Measurements from ENCODE around the gene ZFYVE19.
"Not testable (repeated sequence)": the region's sequence is repeated elsewhere in the genome, so short reads cannot be mapped to it uniquely, and the experiment has no call there.

The ZFYVE19 gene

DNA sequence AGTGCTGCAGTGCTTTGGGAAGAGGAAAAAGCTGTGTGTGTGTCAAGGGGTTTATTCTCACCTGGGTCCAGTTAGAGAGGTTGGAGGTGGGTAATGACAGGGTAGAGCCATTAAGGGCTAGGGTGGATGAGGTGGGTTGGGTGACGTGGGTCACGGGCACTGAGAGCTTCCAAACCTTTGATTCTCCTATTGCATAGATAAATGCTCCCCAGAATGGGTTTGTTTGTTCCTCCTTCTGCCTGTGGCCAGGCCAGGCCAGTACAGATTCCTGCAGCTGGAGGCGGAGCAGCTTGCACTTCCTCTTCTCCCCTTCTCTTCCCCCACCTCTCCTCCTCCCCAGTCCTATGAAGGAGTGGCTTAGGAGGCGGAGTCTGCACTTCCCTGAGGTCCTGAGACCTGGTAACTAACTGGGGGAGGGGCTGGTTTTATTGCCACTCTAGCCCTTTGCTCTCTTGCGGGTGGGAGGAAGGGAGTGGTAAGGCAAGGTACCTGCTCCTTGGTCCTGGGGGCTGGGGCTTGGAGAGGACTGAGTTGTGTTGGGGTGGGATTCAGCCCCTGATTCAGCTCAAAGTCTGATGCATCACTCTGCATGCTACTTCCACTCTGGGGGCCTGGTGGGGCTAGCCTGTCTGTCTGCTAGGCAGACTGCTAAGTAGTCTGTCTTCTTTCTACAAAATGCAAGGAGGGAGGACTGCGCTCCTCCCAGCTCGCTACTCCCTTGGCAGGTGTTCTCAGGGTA is 40.5 kb downstream of the ZFYVE19 start:
- no peak for DNase-seq

- no peak for DNase-seq
Measured at GRCh38 chr15:40850576-40851112, 43.8 kb downstream of the ZFYVE19 start.

- no peak for DNase-seq
Measured at GRCh38 chr15:40852529-40852928, 45.6 kb downstream of the ZFYVE19 start.

- DNase-seq: no peak
Measured at GRCh38 chr15:40853241-40853890, 46.5 kb downstream of the ZFYVE19 start.

GRCh38 chr15:40854161-40854560 is 47.3 kb downstream of the ZFYVE19 start:
- DNase-seq: no peak

DNA sequence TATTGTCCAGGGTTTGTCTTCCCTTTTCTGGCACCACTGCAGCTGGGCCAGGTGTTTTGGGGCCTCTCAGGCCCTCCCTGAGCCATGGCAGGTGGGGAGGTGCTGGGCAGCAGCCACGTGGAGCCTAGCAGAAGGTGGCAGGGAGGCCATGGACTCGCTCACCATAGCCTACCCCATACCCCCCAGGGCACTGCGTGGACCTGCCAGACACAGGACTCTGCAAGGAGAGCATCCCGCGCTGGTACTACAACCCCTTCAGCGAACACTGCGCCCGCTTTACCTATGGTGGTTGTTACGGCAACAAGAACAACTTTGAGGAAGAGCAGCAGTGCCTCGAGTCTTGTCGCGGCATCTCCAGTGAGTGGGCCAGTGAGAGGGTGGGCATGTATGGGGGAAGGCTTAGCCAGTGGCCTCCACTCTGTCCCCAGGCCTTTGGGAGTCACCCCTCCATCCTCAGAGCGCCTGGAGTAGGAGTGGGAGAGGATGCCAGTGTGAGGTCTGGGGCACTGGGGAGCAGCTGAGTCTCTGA is 48.9 kb downstream of the ZFYVE19 start:
- DNase-seq: no peak

DNA sequence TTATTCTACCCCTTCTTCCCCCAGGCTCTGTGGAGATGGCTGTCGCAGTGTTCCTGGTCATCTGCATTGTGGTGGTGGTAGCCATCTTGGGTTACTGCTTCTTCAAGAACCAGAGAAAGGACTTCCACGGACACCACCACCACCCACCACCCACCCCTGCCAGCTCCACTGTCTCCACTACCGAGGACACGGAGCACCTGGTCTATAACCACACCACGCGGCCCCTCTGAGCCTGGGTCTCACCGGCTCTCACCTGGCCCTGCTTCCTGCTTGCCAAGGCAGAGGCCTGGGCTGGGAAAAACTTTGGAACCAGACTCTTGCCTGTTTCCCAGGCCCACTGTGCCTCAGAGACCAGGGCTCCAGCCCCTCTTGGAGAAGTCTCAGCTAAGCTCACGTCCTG is 49.9 kb downstream of the ZFYVE19 start:
- no peak for DNase-seq

DNA sequence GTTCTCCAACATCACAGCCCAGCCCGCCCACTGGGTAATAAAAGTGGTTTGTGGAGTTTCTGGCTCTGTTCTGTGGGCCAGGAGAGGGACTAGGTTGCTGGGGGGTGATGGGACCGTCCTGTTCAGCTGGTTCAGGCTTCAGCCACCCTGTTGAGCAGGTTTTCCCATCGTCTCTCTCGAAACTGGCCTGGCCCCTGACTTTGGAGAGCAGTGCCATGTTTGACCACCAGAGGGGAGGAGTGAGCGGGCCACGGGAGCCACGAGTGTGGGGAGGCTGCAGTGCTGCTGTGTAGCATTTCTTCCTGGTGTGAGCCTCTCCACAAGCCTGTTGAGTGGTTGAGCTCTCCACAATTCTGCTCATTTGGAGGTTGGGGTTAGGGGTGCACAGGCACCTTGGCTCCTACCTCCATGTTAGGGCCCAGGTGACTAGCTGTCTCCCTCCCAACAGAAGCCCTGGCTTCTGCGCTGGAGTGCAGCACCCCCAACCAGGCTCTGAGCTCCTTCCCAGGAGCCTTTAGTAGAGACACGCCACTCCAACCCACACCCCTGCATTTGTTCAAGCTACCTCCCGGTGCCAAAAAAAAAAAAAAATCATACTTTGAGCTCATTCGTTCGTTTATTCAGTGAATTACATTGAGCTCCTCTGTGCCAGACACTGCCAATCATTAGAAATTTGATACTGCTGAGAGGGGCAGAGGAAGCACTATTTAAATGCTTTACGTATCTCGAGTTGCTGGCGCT is 50.9 kb downstream of the ZFYVE19 start:
- peak; percentile 89 for DNase-seq

DNA sequence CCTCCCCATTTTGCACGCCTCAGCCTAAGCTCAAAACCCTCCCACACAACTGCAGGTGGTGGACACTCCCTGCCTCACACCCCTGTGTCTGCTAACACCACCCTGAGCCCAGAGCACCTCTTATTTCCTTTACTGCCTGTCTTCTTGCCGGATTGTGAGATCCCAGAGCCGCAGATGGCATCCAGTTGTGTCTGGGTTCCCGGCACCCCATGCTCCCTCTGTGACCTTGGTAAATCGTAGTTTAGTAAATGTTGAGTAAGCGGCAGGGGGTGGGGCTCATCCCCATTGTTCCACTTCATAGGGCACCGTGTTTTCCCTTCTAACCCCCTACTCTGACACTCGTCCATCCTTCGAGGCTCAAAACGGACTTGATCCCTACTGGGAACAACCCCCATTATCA is 51.8 kb downstream of the ZFYVE19 start:
- no peak for DNase-seq

- peak; percentile 77 for DNase-seq
Measured at GRCh38 chr15:40859206-40859851, 52.4 kb downstream of the ZFYVE19 start.

DNA sequence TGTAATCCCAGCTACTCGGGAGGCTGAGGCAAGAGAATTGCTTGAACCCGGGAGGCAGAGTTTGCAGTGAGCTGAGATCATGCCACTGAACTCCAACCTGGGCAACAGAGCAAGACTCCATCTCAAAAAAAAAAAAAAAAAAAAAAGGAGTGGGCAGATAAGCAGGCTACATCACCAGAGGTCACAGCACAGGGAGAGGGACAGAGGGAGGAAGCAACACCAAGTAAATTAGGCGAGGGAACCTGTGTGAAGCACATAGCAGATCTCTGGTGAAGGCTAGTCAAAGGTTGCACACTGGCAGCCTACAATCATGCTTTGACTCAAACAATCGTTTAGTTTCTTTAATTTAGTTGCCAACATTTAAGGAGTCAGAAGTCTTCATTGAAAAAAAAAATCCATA is 54.3 kb downstream of the ZFYVE19 start:
- DNase-seq: not testable (repeated sequence)

DNA sequence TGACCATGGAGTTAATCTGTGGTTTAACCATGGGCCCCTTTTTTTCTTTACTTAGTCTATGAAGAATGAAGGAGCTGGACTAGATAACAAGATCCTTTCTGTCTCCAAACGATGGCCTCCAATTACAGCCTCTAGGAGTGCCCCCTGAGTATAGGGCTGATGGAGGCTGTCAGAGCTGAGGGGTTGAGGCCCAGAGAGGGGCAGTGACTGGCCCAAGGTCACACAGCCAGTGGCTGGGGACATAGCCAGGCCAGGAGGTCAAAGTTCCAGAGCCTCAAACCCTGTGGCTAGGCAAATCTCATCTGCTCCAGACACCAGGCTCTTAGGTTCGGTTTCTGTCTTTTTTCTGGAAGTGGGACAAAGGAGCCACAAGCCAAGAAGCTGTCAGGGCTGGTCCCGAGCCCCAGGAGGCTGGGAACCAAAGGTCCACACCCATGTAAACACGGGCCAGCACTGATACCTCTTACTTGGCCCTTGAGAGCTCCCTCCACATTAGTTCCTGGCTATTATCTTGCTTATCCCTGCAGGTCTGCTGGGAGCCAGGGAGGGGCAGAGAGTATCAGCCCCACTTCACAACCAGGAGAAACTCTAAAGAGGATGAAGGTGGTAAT is 56.9 kb downstream of the ZFYVE19 start:
- DNase-seq: no peak

Data from right forelimb (tissue), 1 donor.